HG03342 (cell line): ENCODE measurements around the gene SP2.

ENCODE experiments used
- ATAC-seq: cut with Tn5 transposase; IDR thresholded peaks from one replicate; pipeline ENCODE4 v1.9.1; 2021; ENCODE audit warnings: mild to moderate bottlenecking, moderate library complexity; ENCODE audit not compliant: unreplicated experiment

SP2 gene

DNA sequence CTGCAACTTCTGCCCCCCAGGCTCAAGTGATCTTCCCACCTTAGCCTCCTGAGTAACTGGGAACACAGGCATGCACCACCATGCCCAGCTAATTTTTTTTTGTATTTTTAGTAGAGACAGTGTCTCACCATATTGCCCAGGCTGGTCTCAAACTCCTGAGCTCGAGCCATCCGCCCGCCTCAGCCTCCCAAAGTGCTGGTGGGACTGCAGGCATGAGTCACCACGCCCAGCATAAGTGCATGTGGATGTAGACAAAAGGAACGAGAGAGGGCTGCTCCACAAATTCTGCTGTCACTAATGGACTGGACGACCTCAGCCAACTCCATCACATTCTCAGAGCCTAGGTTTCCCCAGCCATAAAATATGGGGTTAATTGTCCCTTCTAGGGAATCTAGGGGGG lies 7.7 kb upstream of the SP2 start:
- ATAC-seq: no peak

DNA sequence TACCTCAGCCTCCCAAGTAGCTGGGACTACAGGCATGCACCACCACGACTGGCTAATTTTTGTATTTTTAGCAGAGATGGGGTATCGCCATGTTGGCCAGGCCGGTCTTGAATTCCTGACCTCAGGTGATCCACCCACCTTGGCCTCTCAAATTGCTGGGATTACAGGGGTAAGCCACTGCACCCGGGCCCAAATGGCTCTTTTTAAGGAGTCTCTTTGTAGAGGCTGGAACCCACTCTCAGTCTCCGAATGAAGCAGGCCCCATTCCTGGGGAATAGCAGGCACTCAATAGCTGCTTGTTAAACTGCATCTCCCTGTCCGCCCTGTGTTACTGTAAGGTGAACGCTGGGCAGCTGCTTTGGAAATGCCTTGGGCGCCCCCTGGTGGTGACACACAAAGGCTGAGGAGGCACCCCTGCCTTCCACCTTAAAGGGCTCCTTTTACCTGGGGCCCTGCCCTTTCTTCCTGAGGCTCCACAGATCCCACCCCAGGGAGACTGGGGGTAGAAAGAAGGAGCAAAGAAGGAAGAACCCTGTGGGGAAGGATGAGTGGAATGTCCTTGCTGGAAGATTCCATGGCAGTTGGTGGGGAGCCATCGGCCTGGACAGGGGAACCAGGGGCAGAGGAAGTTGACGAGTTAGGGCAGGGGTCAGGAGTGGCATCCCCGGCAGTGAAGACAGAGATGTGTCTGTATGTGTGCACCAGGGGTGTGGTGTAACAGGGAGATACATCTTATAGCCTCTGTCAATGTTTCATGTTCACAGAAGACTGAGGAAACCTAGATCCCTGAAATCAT lies 6.1 kb upstream of the SP2 start:
- peak; percentile 65 for ATAC-seq

DNA sequence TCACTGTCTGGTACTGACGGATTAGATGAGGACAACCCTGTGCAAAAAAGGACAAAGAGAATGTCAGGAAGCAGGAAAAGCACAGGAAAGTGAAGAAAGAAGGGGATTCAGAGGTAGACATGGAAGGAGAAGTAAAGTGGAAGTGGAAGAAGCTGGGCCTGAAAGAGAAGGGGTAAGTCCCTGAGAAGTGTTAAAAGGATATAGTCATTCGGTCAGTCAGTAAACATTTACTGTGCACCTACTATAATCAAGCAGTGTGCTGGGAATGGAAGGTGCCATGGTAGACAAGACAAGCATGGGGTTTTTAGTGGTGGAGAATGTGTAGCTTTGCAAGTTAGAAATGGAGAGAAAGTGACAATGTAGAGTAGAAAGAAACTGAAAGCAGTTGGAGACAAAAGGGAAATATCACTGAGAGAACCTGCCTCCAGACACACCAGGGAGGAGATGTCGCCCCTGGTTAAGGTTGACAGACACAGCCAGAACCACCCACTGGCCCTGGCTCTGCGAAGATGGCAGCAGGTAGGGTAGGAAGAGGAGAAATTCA lies 4.4 kb upstream of the SP2 start:
- no peak for ATAC-seq

DNA sequence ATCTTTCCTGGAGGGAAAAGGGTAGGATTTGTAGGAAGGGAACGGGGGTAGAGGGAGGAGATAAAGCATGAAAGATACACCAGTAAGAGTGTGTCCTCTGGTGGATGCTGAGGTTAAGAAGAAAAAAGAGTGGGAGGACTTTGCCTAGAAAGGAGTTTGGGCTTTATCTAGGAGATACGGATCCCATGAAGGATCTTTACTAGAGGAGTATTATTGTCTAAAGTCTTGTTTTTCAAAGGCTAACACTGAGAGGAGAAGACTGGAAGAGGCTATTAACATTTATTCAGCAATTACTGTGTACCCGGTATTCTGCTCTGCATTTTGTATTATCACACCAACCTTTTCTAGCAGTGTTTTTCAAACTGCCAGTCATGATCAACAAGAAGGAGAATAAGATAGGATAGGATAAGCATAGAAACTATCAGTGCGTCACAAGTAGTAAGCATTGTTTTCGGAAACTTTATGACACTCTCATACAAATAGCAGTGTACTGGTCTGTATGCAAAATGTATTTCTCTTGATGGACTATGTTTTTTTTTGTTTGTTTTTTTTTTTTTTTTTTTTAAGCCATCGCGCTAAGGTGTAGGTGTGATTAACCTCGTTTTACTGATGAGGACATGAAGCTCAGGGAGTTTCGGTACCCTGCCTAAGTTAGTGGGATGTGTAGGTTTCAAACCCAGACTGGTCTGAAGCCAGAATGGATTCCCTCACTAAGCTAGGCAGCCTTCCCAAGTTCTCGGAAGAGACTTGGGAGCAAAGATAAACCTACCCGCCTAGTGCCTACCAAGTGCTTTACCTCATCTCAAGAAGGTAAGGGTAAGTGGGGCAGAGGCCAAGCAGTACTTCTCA lies 1.3 kb upstream of the SP2 start:
- ATAC-seq: no peak

DNA sequence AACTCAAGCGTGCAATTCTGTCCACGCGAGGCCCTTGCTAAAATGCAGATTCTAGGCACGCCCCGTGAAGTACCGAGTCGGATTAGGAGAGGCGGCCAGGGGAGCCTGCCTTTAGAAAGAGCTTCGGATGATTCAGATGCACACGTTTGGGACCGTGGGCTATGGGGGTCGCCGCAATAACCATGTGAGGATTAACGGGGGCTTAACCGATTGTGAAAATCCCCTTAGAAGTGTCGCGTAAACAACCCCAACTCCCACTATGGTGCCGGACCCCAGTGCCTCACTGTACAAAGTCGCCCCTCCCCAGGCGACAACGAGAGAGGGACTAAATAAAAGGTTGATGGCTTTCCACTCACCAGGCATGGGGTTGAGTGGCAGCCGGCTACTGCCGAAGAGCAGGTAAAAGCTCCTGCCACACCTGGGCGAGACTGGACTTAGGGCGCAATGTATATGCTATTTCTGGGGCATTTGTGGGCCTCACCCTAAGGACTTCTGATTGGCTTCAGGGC lies 635 bp upstream of the SP2 start:
- ATAC-seq: no peak

DNA sequence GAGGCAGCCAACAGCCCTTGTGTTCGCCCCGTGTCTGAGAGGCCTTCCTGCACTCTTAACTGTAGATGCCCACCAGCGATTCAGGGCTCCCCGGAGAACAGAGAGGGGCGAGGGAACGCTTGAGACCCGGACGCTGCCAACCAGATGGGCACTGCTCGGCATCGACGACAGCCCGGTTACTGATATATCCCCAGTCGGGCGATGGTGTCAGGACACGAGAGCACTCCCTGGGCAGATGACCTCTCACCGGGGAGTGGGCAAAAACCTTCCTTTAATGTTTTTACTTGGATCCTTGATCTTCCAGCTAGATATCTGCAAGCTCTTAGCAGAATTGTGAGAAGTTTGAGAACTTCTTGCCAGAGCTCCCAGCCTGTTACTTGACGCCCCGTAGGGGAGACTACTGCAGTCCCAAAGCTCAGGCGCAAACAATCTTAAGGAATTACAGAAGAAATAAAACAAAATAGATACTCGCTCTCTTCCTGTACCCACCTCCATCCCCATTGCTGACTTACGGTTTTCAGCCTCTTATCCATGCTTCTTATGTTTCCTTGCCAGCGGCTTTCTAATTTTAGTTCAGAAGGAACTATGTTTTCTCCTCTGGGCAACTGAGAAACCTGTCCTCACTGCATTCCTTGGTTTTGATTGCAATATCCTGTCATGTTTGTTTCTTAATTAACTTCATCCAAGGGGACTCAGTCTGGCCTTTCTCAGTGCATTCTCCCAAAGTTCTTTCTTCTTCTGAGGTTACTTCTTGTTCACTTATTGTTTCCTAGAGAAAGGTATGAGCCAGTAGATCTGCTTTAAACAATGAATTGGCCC lies 845 bp downstream of the SP2 start:
- ATAC-seq: no peak

DNA sequence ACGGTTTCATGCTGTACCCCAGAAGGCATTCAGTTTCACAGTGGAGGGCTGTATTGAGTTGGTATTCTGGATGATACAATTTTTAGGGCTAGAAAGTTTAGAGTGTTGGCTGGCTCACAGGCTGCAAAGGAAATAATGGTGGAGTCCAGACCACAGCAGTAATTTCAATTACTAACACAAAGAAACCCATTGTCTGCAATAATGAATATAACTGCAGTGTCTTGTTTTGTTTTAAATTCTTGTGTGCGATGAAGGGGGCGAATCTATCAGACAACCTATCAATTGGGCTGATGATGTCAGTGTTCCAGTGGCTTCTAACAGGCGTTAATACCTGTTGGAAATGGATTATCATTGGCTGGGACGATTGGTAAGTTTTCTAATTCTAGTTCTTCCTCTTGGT lies 1.5 kb downstream of the SP2 start:
- ATAC-seq: no peak

DNA sequence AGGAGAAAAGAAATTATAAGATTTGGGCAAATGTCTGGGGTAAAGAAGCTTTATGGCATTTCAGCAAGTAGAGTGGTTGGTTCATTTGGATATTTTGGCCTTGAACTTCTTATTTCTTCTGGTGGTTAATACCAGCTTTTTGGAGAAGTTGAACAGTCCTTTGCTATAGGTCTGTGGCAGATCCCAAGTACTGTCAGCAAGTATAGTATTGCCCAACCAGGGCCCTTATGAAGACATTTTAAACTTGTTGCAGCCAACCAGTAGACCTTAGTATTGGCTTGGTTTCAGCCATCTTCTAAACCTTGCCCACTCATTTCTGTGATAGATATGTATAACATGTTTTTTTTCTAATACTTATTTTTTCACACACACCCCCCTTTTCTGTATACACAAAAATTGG lies 2.2 kb downstream of the SP2 start:
- no peak for ATAC-seq

DNA sequence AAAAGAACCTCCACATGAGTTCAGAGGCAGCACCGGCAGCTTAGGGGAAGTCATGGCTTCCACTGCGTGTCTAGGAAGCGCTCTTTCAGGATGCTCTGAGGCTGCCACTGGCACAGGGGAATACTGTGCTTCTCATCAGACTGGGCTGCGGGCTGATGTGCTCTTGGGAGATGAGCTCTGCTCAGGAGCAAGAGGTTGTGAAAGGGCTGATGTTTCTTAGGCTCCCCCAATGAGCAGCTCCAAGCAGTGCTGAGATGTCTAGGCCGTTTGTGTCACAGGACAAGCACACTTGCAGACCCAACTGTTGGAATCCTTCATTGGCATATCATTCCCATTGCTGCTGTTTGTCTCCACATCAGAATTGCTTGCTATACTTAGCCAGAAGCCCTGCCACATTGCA lies 3.6 kb downstream of the SP2 start:
- ATAC-seq: no peak

DNA sequence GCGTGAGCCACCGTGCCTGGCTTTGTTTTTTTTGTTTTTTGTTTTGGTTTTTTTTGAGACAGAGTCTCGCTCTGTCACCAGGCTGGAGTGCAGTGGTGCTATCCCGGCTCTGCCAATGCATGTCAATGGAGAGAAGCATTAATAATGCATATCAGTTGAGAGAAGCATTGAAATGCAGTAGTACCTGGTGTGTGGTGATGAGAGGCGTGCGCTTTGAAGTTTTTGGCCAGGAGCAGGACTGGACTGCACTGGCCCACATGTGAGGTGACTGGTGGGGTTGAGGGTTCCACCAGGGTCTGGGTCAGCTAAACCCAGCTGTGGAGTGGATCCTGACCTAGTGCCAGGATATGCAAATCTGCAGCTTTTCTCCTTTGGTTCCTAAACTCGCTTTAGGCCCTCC lies 5.4 kb downstream of the SP2 start:
- no peak for ATAC-seq

DNA sequence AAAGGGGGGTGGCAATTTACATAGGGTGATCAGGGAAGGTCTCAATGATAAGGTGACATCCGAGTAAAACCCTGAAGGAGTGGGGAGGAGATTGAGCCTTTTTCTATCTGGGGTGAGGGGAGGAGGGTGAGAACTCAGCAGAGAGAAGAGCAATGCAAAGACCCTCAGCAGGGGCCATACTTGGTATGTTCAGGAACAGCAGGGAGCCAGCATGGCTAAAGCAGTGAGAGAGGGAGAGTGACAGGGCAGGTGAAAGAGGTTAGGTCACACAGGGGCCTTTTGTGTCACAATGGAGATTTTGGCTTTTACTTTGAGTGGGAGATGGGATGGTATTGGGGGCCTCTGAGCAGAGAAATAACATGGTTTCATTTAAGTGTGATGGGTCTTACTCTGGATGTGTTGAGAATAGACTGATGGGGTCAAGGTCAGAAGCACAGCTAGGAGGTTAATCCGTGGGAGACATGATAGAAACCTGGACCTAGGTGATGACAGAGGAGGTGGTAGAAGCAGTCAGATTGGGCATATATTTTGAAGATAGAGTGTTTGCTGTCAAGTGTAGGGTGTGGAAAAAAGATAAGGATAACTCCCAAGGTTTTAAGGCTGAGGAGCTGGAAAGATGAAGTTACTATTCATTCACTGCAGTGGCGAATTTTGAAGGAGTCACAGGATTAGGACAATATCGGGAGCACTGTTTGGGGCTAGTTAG lies 6.2 kb downstream of the SP2 start:
- no peak for ATAC-seq

DNA sequence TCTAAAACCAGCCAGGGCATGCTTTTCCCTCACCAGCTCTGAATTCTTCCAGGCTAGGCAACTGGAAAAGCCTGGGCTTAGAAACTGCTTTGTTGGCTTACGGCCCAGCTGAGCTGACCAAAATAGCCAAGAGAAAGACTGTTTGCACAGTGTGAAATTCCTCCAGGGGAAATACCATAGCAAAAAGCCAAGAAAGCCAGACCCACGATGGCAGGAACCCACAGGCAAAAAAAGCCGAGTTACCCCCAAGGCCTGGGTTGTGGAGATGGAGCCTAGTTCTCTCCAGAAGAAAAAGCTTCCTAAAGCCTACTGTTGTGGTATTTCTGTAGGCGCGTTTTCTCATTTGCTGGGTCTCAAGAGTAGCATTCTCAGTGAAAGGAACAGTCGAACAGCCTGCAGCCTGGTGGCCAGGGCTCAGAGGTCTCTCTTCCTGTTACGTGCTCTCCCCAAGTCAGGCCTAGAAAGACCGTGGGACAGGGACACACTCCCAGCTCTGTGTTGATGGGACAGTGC lies 9.2 kb downstream of the SP2 start:
- no peak for ATAC-seq

DNA sequence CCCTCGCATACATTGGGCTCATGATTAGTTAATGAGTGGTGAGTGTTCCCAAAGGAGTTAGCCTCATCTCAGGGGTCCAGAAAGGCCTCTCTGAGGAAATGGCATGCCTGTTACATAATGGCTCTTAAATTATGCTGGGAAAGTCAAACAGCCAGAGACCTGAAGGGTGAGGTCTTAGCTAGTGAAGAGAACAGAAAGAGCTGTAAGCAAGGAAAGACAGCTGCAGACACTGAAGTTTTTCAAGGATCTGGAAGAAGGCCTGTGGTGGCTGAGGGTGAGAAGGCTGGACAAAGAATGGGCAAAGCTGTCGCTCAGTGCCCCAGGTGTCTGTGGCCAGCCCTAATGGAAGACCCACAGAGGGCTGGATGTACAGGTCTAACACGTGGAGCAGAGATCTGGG lies 10.4 kb downstream of the SP2 start:
- no peak for ATAC-seq

DNA sequence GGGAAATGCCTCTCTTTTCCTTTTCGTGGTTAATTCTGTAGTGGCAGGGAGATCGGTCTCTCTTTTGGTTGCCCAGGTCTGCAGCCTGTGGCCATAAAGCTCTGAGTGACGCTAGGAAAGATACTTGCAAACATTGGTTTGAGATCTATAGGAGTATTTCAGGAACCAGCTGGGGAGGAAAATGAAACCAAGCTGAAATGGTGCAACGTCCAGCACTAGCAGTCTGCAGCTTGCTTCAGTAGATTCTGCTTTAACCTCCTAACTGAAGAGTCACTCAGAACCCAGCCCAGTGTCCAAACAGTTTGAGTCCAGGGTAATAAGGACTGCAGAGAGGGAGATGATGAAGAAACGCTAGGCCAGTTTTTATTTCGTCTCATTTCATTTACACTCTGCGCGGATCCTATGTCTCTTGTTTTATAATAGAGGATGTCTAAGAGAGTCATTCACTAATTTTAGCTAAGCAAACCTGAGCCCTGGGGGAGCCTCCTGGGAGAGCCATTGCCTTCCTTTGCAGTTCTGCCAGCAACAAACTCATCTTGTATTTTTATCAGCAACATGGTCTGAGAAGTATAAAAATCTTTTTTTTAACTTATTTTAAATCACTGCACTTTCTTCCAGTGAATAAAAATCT lies 12.0 kb downstream of the SP2 start:
- no peak for ATAC-seq

DNA sequence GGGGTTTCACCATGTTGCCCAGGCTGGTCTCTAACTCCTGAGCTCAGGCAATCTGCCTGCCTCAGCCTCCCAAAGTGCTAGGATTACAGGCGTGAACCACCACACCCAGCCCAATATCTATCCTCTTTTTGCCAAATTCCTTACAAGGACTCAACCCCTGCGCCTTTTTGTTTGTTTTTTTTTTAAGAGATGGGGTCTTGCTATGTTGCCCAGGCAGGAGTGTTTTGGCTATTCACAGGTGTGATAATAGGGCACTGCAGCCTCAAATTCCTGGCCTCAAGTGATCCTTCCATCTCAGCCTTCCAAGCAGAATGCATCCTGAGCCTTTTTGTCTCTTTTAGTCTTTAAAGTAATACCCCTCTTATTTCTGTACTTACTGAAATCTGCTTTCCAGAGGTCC lies 17.0 kb downstream of the SP2 start:
- ATAC-seq: no peak

DNA sequence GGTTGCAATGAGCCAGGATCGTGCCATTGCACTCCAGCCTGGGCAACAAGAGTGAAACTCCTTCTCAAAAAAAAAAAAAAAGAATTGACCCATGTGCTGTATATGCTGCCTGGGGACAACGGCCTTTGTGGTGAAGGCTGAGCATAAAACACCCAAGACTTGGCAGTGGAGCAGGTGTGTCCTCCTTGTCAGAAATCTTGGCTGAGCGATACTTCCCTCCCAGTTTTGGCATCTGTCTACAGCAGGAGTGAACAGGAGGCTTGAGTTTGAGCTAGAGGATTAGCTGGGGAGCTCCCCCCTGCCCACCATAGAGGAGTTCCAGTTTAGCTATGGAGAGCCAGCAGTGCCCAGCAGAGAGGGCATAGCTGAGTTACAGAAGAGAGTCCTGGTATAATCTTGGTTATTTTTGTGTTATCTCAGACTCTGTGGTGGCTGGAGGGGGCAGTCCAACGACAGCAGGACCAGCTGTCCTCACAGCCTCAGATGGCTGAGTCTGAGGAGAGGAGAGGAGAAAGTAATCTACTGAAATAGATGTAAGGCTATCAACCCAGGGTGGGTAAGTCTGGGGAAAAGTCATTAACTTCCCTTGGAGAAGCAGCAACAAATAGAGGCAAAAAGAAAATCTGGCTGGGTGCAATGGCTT lies 18.4 kb downstream of the SP2 start:
- no peak for ATAC-seq

DNA sequence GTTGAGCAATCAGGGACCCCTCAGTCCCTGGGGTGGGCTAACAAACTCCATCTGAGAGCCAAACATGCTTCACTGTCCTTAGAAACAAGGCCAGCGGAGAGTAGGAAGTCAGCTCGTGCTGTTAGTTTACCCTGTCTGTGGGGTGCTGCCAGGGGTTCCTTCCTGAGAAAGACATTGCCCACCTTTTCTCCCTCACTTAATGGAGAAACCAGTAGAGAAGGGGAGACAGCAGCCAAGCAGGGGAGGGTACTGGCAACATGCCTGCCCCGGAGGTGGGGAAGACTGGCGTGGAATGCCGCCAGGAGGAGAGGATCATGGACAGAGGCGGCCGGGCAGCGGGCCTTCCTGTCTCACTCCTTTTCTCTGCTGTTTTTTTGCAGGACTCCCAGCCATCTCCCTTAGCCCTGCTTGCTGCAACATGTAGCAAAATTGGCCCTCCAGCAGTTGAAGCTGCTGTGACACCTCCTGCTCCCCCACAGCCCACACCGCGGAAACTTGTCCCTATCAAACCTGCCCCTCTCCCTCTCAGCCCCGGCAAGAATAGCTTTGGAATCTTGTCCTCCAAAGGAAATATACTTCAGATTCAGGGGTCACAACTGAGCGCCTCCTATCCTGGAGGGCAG lies 19.9 kb downstream of the SP2 start:
- ATAC-seq: no peak

DNA sequence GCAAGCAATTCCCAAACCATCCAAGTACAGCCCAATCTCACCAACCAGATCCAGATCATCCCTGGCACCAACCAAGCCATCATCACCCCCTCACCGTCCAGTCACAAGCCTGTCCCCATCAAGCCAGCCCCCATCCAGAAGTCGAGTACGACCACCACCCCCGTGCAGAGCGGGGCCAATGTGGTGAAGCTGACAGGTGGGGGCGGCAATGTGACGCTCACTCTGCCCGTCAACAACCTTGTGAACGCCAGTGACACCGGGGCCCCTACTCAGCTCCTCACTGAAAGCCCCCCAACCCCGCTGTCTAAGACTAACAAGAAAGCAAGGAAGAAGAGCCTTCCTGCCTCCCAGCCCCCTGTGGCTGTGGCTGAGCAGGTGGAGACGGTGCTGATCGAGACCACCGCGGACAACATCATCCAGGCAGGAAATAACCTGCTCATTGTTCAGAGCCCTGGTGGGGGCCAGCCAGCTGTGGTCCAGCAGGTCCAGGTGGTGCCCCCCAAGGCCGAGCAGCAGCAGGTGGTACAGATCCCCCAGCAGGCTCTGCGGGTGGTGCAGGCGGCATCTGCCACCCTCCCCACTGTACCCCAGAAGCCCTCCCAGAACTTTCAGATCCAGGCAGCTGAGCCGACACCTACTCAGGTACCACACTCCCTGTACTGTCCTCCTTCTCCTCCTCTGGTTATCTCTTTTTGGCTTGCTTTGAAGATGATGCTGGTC lies 20.6 kb downstream of the SP2 start:
- ATAC-seq: no peak
